Activated naive CD4-positive, alpha-beta T cell treated with anti-CD3 and anti-CD28 coated beads for 36 hours (primary cell): ENCODE data around the gene EVI5. TPM values are rescaled to one million over a fixed set of nuclear protein-coding genes. Genes with fewer than 3 reads are reported as not detected.
"Not testable (repeated sequence)": the region's sequence is repeated elsewhere in the genome, so short reads cannot be mapped to it uniquely, and the experiment has no call there.

Experiments
- CTCF ChIA-PET: fragments of 350-600 bp; sonication (Branson Sonifier 250); formaldehyde crosslinking; loops from one replicate; lab custom pipeline; 2021; ENCODE audit warnings: antibody characterized with exemption; lab: Charles Lee
- DNase-seq: peaks from one replicate; pipeline ENCODE4 v3.0.0-alpha.2; 2020
- H3K27ac Mint-ChIP-seq: one replicate; pipeline ENCODE4 v1.8.0; 2021; ENCODE audit warnings: mild to moderate bottlenecking, mixed read lengths
- H3K27me3 Mint-ChIP-seq: one replicate; pipeline ENCODE4 v1.8.0; 2021; ENCODE audit warnings: low read depth, mixed read lengths
- H3K36me3 Mint-ChIP-seq: one replicate; pipeline ENCODE4 v1.8.0; 2021; ENCODE audit warnings: low read depth, mixed read lengths
- H3K4me1 Mint-ChIP-seq: one replicate; pipeline ENCODE4 v1.8.0; 2021; ENCODE audit warnings: low read depth, mixed read lengths
- H3K4me3 Mint-ChIP-seq: one replicate; pipeline ENCODE4 v1.8.0; 2021; ENCODE audit warnings: mild to moderate bottlenecking, moderate library complexity, mixed read lengths
- H3K9me3 Mint-ChIP-seq: one replicate; pipeline ENCODE4 v1.8.0; 2021; ENCODE audit warnings: mixed read lengths
- intact Hi-C: fragments of 100-400 bp; cut with micrococcal nuclease; formaldehyde crosslinking; loops from one replicate; pipeline ENCODE4 v1.15.1; 2023
- total RNA-seq, 2 experiments: library from RNA; stranded (reverse); gene quantifications; one replicate each; pipeline ENCODE4 v1.2.3, GENCODE V29; 2021

The EVI5 gene
- total RNA-seq, 2 experiments from 2014 or later = 13.8 to 14.0 TPM

- peak overlapping the region; percentile 79 for H3K27ac Mint-ChIP-seq
- CTCF ChIA-PET = interaction anchor here (0.6 to 2.5 kb wide), 7 partner anchors 9 to 112 kb away, joined by 3 to 17 read pairs (median 3); no protein-coding TSS in a partner anchor
- peaks cover 54% of the 10 kb centered on the region for H3K4me1 Mint-ChIP-seq
- intact Hi-C loops = no loop called here
- H3K27me3 Mint-ChIP-seq = no peaks in the 10 kb centered on the region
- H3K4me3 Mint-ChIP-seq = peak overlapping the region; percentile 4
- peaks cover 10% of the 10 kb centered on the region for H3K9me3 Mint-ChIP-seq
- peaks cover 9% of the 10 kb centered on the region for H3K36me3 Mint-ChIP-seq
- peak; percentile 66 for DNase-seq
These were observed 197.5 kb downstream of the EVI5 start for GRCh38 chr1:92587445-92587844.

- intact Hi-C loops = no loop called here
- no peak for DNase-seq
- H3K4me1 Mint-ChIP-seq = peaks cover 65% of the 10 kb centered on the region
- peak overlapping the region; percentile 94 for H3K27ac Mint-ChIP-seq
- peaks cover 9% of the 10 kb centered on the region for H3K36me3 Mint-ChIP-seq
- H3K9me3 Mint-ChIP-seq = peaks cover 10% of the 10 kb centered on the region
- CTCF ChIA-PET = interaction anchor here (0.6 to 1.9 kb wide), 5 partner anchors 45 to 276 kb away, joined by 3 to 7 read pairs (median 4); no protein-coding TSS in a partner anchor
- no peaks in the 10 kb centered on the region for H3K27me3 Mint-ChIP-seq
- peak overlapping the region; percentile 48 for H3K4me3 Mint-ChIP-seq
These were observed 199.1 kb downstream of the EVI5 start for GRCh38 chr1:92585831-92586230.

- not testable (repeated sequence) for H3K36me3 Mint-ChIP-seq, H3K9me3 Mint-ChIP-seq, DNase-seq, H3K4me3 Mint-ChIP-seq, H3K27me3 Mint-ChIP-seq
- peaks cover 68% of the 10 kb centered on the region for H3K4me1 Mint-ChIP-seq
- CTCF ChIA-PET = interaction anchor here (0.6 to 1.9 kb wide), 11 partner anchors 9 to 500 kb away, joined by 3 to 10 read pairs (median 4); no protein-coding TSS in a partner anchor
- intact Hi-C loops = loop anchor here (1.0 to 5.0 kb wide), 9 partner anchors 9 to 1028 kb away; partner anchors contain the start of genes DIPK1A, GFI1 and RPL5
- peak overlapping the region; percentile 88 for H3K27ac Mint-ChIP-seq
These were observed 200.1 kb downstream of the EVI5 start for GRCh38 chr1:92584810-92585209.

- peak overlapping the region; percentile 88 for H3K27ac Mint-ChIP-seq
- CTCF ChIA-PET = interaction anchor here (0.5 to 1.9 kb wide), 10 partner anchors 8 to 481 kb away, joined by 3 to 10 read pairs (median 4); no protein-coding TSS in a partner anchor
- no peak for DNase-seq
- no peaks in the 10 kb centered on the region for H3K9me3 Mint-ChIP-seq
- H3K36me3 Mint-ChIP-seq = no peaks in the 10 kb centered on the region
- intact Hi-C loops = loop anchor here (1.0 to 5.0 kb wide), 9 partner anchors 8 to 1027 kb away; partner anchors contain the start of genes DIPK1A, GFI1 and RPL5
- peak overlapping the region; percentile 45 for H3K4me3 Mint-ChIP-seq
- peaks cover 72% of the 10 kb centered on the region for H3K4me1 Mint-ChIP-seq
- H3K27me3 Mint-ChIP-seq = no peaks in the 10 kb centered on the region
These were observed 200.8 kb downstream of the EVI5 start for GRCh38 chr1:92583821-92584760.

GRCh38 chr1:92577261-92577895, 207.5 kb downstream of the EVI5 start:
- peak overlapping the region; percentile 97 for H3K27ac Mint-ChIP-seq
- CTCF ChIA-PET = interaction anchor here (0.7 to 3.1 kb wide), 9 partner anchors 11 to 148 kb away, joined by 3 to 16 read pairs (median 3); partner anchors contain the start of gene GFI1
- H3K4me1 Mint-ChIP-seq = peaks cover 62% of the 10 kb centered on the region
- no peaks in the 10 kb centered on the region for H3K27me3 Mint-ChIP-seq
- intact Hi-C loops = loop anchor here (1.0 to 2.0 kb wide), 5 partner anchors 21 to 773 kb away; no protein-coding TSS in a partner anchor
- no peaks in the 10 kb centered on the region for H3K9me3 Mint-ChIP-seq
- peaks cover 29% of the 10 kb centered on the region for H3K36me3 Mint-ChIP-seq
- peak overlapping the region; percentile 92 for H3K4me3 Mint-ChIP-seq
- no peak for DNase-seq

GRCh38 chr1:92575123-92575522, 209.8 kb downstream of the EVI5 start:
- Mint-ChIP-seq H3K9me3 (no peaks in the 10 kb centered on the region), H3K27ac (peak overlapping the region; percentile 91), H3K4me1 (peaks cover 59% of the 10 kb centered on the region), H3K36me3 (peaks cover 40% of the 10 kb centered on the region), H3K4me3 (peak overlapping the region; percentile 87), H3K27me3 (no peaks in the 10 kb centered on the region)
- CTCF ChIA-PET = interaction anchor here (0.7 to 1.8 kb wide), 2 partner anchors 36 to 90 kb away, joined by 4 to 9 read pairs; no protein-coding TSS in a partner anchor
- intact Hi-C loops = no loop called here
- DNase-seq = no peak

- no peak for DNase-seq
- no peaks in the 10 kb centered on the region for H3K27me3 Mint-ChIP-seq
- CTCF ChIA-PET = interaction anchor here (0.9 to 1.7 kb wide), 5 partner anchors 18 to 262 kb away, joined by 3 to 5 read pairs (median 5); partner anchors contain the start of gene GFI1
- peak overlapping the region; percentile 19 for H3K4me3 Mint-ChIP-seq
- peaks cover 48% of the 10 kb centered on the region for H3K4me1 Mint-ChIP-seq
- H3K36me3 Mint-ChIP-seq = peaks cover 50% of the 10 kb centered on the region
- H3K9me3 Mint-ChIP-seq = no peaks in the 10 kb centered on the region
- intact Hi-C loops = no loop called here
- H3K27ac Mint-ChIP-seq = no peak overlapping the region
These were observed 212.4 kb downstream of the EVI5 start for GRCh38 chr1:92572520-92572919.

GRCh38 chr1:92571578-92571977, 213.3 kb downstream of the EVI5 start:
- intact Hi-C loops = no loop called here
- Mint-ChIP-seq H3K4me1 (peaks cover 47% of the 10 kb centered on the region), H3K27ac (no peak overlapping the region), H3K4me3 (peak overlapping the region; percentile 34), H3K27me3 (no peaks in the 10 kb centered on the region), H3K9me3 (no peaks in the 10 kb centered on the region), H3K36me3 (peaks cover 51% of the 10 kb centered on the region)
- no peak for DNase-seq
- CTCF ChIA-PET = interaction anchor here (1.2 to 1.6 kb wide), 3 partner anchors 27 to 261 kb away, joined by 4 to 5 read pairs (median 5); no protein-coding TSS in a partner anchor

GRCh38 chr1:92567211-92567868, 217.6 kb downstream of the EVI5 start:
- H3K36me3 Mint-ChIP-seq = peaks cover 43% of the 10 kb centered on the region
- no peak overlapping the region for H3K4me3 Mint-ChIP-seq
- H3K27ac Mint-ChIP-seq = no peak overlapping the region
- intact Hi-C loops = loop anchor here (1.0 kb wide), 1 partner anchor 11 kb away; no protein-coding TSS in a partner anchor
- DNase-seq = no peak
- H3K9me3 Mint-ChIP-seq = no peaks in the 10 kb centered on the region
- H3K27me3 Mint-ChIP-seq = no peaks in the 10 kb centered on the region
- CTCF ChIA-PET = no interaction called here
- peaks cover 44% of the 10 kb centered on the region for H3K4me1 Mint-ChIP-seq

GRCh38 chr1:92563457-92564216, 221.3 kb downstream of the EVI5 start:
- Mint-ChIP-seq H3K9me3 (no peaks in the 10 kb centered on the region), H3K4me1 (peaks cover 24% of the 10 kb centered on the region), H3K27ac (no peak overlapping the region), H3K27me3 (no peaks in the 10 kb centered on the region), H3K36me3 (peaks cover 43% of the 10 kb centered on the region), H3K4me3 (no peak overlapping the region)
- CTCF ChIA-PET = interaction anchor here (0.7 kb wide), 1 partner anchor 25 kb away, joined by 4 read pairs; no protein-coding TSS in a partner anchor
- intact Hi-C loops = no loop called here
- no peak for DNase-seq

- Mint-ChIP-seq H3K9me3 (no peaks in the 10 kb centered on the region), H3K27ac (peak overlapping the region; percentile 81), H3K4me3 (no peak overlapping the region), H3K36me3 (peaks cover 63% of the 10 kb centered on the region), H3K4me1 (peaks cover 54% of the 10 kb centered on the region), H3K27me3 (no peaks in the 10 kb centered on the region)
- no peak for DNase-seq
- CTCF ChIA-PET = interaction anchor here (0.6 to 1.3 kb wide), 8 partner anchors 13 to 243 kb away, joined by 3 to 5 read pairs (median 4); partner anchors contain the start of gene GFI1
- intact Hi-C loops = loop anchor here (1.0 to 2.0 kb wide), 3 partner anchors 11 to 20 kb away; no protein-coding TSS in a partner anchor
These were observed 228.6 kb downstream of the EVI5 start for GRCh38 chr1:92556350-92556749.
